HEK293 (cell line): ENCODE data around the gene ARHGAP6.

Experiments used
- CTCF ChIA-PET: fragments of 350-600 bp; formaldehyde crosslinking; extraction: SDS; loops from one replicate; lab custom pipeline; 2021; ENCODE audit warnings: antibody characterized with exemption; lab: Yijun Ruan, JAX
- POLR2A ChIA-PET: fragments of 300-600 bp; formaldehyde crosslinking; extraction: SDS; loops from one replicate; lab custom pipeline; 2020; ENCODE audit warnings: antibody characterized with exemption, inconsistent platforms; lab: Yijun Ruan, JAX
- H3K27ac ChIP-seq: fragments of 200-500 bp; sonication (Bioruptor generic); 2 replicates; pipeline ENCODE4 v1.5.1; 2014; ENCODE audit warnings: low read depth, low read length, control low read depth, inconsistent platforms; ENCODE audit errors: extremely low read depth
- H3K36me3 ChIP-seq, 2 experiments: fragments of 200-500 bp in 1 of 2; sonication (Bioruptor generic) in 1 of 2; 1 replicate in 1 of 2; 2 replicates in 1 of 2; pipeline ENCODE4 v1.5.1; 2014 to 2017; ENCODE audit warnings: inconsistent platforms in 2 of 2, low read length in 2 of 2; ENCODE audit not compliant: control insufficient read depth in 2 of 2, insufficient read depth in 1 of 2
- H3K4me1 ChIP-seq: fragments of 200-500 bp; sonication (Bioruptor generic); 2 replicates; pipeline ENCODE4 v1.5.1; 2014; ENCODE audit warnings: mild to moderate bottlenecking, low read length, inconsistent platforms; ENCODE audit not compliant: control insufficient read depth, insufficient read depth
- H3K4me3 ChIP-seq: 2 replicates; pipeline ENCODE4 v1.5.1; 2011; ENCODE audit warnings: low read depth, mild to moderate bottlenecking, control low read depth, low read length, moderate library complexity
- H3K9me3 ChIP-seq: fragments of 200-500 bp; sonication (Bioruptor generic); 2 replicates; pipeline ENCODE4 v1.5.1; 2014; ENCODE audit warnings: low read depth, low read length, inconsistent platforms; ENCODE audit not compliant: control insufficient read depth, insufficient read depth
- HOXC10 ChIP-seq: sonication (generic); formaldehyde crosslinking; IDR thresholded peaks from 2 replicates; pipeline ENCODE4 v1.8.1; 2023; ENCODE audit warnings: mild to moderate bottlenecking, missing genetic modification reagents
- MZF1 ChIP-seq: fragments of 450-650 bp; formaldehyde crosslinking; IDR thresholded peaks from 2 replicates; pipeline ENCODE4 v1.5.1; 2017; ENCODE audit warnings: missing biosample characterization, missing genetic modification characterization, borderline replicate concordance
- SALL2 ChIP-seq: fragments of 450-650 bp; formaldehyde crosslinking; IDR thresholded peaks from 2 replicates; pipeline ENCODE4 v1.5.0; 2017; ENCODE audit warnings: missing biosample characterization, mild to moderate bottlenecking, missing genetic modification characterization, borderline replicate concordance
- SP3 ChIP-seq: fragments of 450-650 bp; formaldehyde crosslinking; IDR thresholded peaks from 2 replicates; pipeline ENCODE4 v1.5.1; 2016; ENCODE audit warnings: missing biosample characterization, missing genetic modification characterization
- ZBTB21 ChIP-seq: fragments of 450-650 bp; formaldehyde crosslinking; IDR thresholded peaks from 2 replicates; pipeline ENCODE4 v1.5.1; 2017; ENCODE audit warnings: missing biosample characterization, missing genetic modification characterization
- ZBTB44 ChIP-seq: fragments of 450-650 bp; IDR thresholded peaks from 2 replicates; pipeline ENCODE4 v1.5.1; 2018; ENCODE audit warnings: missing biosample characterization, mild to moderate bottlenecking, missing genetic modification characterization
- ZNF132 ChIP-seq: fragments of 450-650 bp; formaldehyde crosslinking; IDR thresholded peaks from 2 replicates; pipeline ENCODE4 v1.5.1; 2017; ENCODE audit warnings: missing biosample characterization, missing genetic modification characterization, borderline replicate concordance
- ZNF138 ChIP-seq: fragments of 450-650 bp; formaldehyde crosslinking; IDR thresholded peaks from 2 replicates; pipeline ENCODE4 v1.5.1; 2016; ENCODE audit warnings: missing biosample characterization, missing genetic modification characterization, borderline replicate concordance
- ZNF23 ChIP-seq: fragments of 450-650 bp; formaldehyde crosslinking; IDR thresholded peaks from 2 replicates; pipeline ENCODE4 v1.5.1; 2016; ENCODE audit warnings: missing biosample characterization, missing genetic modification characterization, borderline replicate concordance
- ZNF311 ChIP-seq: fragments of 450-650 bp; formaldehyde crosslinking; IDR thresholded peaks from 2 replicates; pipeline ENCODE4 v1.5.1; 2017; ENCODE audit warnings: missing biosample characterization, missing genetic modification characterization, borderline replicate concordance
- ZNF423 ChIP-seq: fragments of 450-650 bp; formaldehyde crosslinking; IDR thresholded peaks from 2 replicates; pipeline ENCODE4 v1.5.1; 2016; ENCODE audit warnings: missing biosample characterization, missing genetic modification characterization
- ZNF426 ChIP-seq: fragments of 450-650 bp; formaldehyde crosslinking; IDR thresholded peaks from 2 replicates; pipeline ENCODE4 v1.5.1; 2017; ENCODE audit warnings: missing biosample characterization, missing genetic modification characterization, mild to moderate bottlenecking, inconsistent platforms, moderate library complexity
- ZNF558 ChIP-seq: fragments of 450-650 bp; formaldehyde crosslinking; IDR thresholded peaks from 2 replicates; pipeline ENCODE4 v1.5.1; 2016; ENCODE audit warnings: missing biosample characterization, missing genetic modification characterization
- ZNF561 ChIP-seq: fragments of 450-650 bp; IDR thresholded peaks from 2 replicates; pipeline ENCODE4 v1.5.1; 2018; ENCODE audit warnings: missing biosample characterization, missing genetic modification characterization, borderline replicate concordance
- ZNF600 ChIP-seq: fragments of 450-650 bp; formaldehyde crosslinking; IDR thresholded peaks from 2 replicates; pipeline ENCODE4 v1.5.1; 2016; ENCODE audit warnings: missing biosample characterization, missing genetic modification characterization
- ZXDB ChIP-seq: fragments of 450-650 bp; formaldehyde crosslinking; IDR thresholded peaks from 2 replicates; pipeline ENCODE4 v1.5.1; 2016; ENCODE audit warnings: missing biosample characterization, missing genetic modification characterization
- TF ChIP-seq, protein P1 (sequence below): fragments of 450-650 bp; formaldehyde crosslinking; IDR thresholded peaks from 2 replicates; pipeline ENCODE4 v1.5.1; 2016; ENCODE audit warnings: missing biosample characterization, missing genetic modification characterization
- TF ChIP-seq, protein P2 (sequence below): fragments of 450-650 bp; formaldehyde crosslinking; IDR thresholded peaks from 2 replicates; pipeline ENCODE4 v1.5.1; 2017; ENCODE audit warnings: missing biosample characterization, missing genetic modification characterization
- TF ChIP-seq, protein P3 (sequence below): fragments of 450-650 bp; formaldehyde crosslinking; IDR thresholded peaks from 2 replicates; pipeline ENCODE4 v1.5.1; 2016; ENCODE audit warnings: missing biosample characterization, missing genetic modification characterization
- TF ChIP-seq, protein P4 (sequence below): fragments of 450-650 bp; formaldehyde crosslinking; IDR thresholded peaks from 2 replicates; pipeline ENCODE4 v1.5.1; 2016; ENCODE audit warnings: missing biosample characterization, missing genetic modification characterization

Gene ARHGAP6

DNA sequence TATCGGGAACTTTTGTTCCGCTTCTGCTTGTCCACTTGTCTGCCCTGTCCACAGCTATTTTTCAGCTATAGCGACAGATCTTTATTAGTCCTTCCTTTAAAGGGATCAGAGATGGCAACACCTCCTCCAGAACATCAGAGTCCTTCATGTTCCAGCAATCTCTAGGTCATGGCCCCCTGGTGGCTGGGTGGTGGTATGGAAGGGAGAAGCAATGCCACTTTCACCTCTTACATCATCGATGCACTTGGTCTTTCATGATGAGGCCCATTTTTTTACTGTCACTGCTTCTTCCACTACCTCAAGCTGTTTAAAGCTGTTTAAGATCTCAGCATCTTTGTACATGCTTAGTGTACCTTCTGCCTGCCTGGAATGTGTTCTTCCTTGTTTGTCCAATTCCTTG is 106.7 kb downstream of the ARHGAP6 start (continued):
- TF ChIP-seq, protein P1, sequence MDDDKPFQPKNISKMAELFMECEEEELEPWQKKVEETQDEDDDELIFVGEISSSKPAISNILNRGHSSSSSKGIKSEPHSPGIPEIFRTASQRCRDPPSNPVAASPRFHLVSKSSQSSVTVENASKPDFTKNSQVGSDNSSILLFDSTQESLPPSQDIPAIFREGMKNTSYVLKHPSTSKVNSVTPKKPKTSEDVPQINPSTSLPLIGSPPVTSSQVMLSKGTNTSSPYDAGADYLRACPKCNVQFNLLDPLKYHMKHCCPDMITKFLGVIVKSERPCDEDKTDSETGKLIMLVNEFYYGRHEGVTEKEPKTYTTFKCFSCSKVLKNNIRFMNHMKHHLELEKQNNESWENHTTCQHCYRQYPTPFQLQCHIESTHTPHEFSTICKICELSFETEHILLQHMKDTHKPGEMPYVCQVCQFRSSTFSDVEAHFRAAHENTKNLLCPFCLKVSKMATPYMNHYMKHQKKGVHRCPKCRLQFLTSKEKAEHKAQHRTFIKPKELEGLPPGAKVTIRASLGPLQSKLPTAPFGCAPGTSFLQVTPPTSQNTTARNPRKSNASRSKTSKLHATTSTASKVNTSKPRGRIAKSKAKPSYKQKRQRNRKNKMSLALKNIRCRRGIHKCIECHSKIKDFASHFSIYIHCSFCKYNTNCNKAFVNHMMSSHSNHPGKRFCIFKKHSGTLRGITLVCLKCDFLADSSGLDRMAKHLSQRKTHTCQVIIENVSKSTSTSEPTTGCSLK (tag by site-specific recombination): no peak
- TF ChIP-seq, protein P2, sequence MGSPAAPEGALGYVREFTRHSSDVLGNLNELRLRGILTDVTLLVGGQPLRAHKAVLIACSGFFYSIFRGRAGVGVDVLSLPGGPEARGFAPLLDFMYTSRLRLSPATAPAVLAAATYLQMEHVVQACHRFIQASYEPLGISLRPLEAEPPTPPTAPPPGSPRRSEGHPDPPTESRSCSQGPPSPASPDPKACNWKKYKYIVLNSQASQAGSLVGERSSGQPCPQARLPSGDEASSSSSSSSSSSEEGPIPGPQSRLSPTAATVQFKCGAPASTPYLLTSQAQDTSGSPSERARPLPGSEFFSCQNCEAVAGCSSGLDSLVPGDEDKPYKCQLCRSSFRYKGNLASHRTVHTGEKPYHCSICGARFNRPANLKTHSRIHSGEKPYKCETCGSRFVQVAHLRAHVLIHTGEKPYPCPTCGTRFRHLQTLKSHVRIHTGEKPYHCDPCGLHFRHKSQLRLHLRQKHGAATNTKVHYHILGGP (tag by site-specific recombination): no peak
- TF ChIP-seq ZNF561 (tag by site-specific recombination) (no peak), ZXDB (no peak), SP3 (no peak), MZF1 (tag by site-specific recombination) (no peak)

DNA sequence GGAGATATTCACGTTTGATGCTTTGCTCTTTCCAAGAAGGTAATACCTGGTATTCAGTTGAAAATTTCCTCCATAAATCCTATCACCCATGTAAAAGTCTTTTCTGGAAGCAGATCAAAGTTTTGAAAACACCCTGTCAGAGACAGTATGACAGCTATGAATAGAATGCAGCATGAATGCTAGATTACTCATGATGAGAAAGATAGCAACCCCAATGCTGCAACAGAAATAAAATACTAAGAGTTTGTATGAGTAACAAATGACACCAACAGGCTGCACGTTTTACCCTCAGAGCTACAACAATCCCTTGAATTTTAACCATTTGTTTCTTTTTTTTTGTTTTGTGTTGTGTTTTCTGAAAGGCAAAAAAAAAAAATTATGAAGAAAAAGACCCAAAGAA is 108.6 kb downstream of the ARHGAP6 start:
- H3K4me3 ChIP-seq: no peak overlapping the region
- H3K9me3 ChIP-seq: no peaks in the 10 kb centered on the region
- no peak for TF ChIP-seq ZBTB21 (tag by site-specific recombination)
- TF ChIP-seq ZNF23: no peak
- TF ChIP-seq SALL2 (tag by site-specific recombination): no peak
- TF ChIP-seq ZNF311 (tag by site-specific recombination): no peak
- no peak for TF ChIP-seq HOXC10
- no peak for TF ChIP-seq ZNF423
- no peak for TF ChIP-seq ZNF561 (tag by site-specific recombination)
- TF ChIP-seq ZNF138: no peak
- TF ChIP-seq SP3: no peak
- no peak for TF ChIP-seq ZNF132 (tag by site-specific recombination)
- TF ChIP-seq ZNF600 (tag by site-specific recombination): no peak
- TF ChIP-seq ZBTB44 (tag by site-specific recombination): no peak
- no peak for TF ChIP-seq ZNF558
- TF ChIP-seq, protein P3, sequence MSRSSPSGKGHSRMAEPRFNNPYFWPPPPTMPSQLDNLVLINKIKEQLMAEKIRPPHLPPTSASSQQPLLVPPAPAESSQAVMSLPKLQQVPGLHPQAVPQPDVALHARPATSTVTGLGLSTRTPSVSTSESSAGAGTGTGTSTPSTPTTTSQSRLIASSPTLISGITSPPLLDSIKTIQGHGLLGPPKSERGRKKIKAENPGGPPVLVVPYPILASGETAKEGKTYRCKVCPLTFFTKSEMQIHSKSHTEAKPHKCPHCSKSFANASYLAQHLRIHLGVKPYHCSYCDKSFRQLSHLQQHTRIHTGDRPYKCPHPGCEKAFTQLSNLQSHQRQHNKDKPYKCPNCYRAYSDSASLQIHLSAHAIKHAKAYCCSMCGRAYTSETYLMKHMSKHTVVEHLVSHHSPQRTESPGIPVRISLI (tag by site-specific recombination): no peak
- TF ChIP-seq, protein P4, sequence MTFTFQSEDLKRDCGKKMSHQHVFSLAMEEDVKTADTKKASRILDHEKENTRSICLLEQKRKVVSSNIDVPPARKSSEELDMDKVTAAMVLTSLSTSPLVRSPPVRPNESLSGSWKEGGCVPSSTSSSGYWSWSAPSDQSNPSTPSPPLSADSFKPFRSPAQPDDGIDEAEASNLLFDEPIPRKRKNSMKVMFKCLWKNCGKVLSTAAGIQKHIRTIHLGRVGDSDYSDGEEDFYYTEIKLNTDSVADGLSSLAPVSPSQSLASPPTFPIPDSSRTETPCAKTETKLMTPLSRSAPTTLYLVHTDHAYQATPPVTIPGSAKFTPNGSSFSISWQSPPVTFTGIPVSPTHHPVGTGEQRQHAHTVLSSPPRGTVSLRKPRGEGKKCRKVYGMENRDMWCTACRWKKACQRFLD (tag by site-specific recombination): no peak
- no peak for TF ChIP-seq ZNF426
- POLR2A ChIA-PET: no interaction called here
- H3K27ac ChIP-seq: no peak overlapping the region
- no peaks in the 10 kb centered on the region for H3K36me3 ChIP-seq
- CTCF ChIA-PET: no interaction called here
- no peaks in the 10 kb centered on the region for H3K4me1 ChIP-seq
